ENCODE results near the gene TRAPPC2L.

Gene TRAPPC2L

DNA sequence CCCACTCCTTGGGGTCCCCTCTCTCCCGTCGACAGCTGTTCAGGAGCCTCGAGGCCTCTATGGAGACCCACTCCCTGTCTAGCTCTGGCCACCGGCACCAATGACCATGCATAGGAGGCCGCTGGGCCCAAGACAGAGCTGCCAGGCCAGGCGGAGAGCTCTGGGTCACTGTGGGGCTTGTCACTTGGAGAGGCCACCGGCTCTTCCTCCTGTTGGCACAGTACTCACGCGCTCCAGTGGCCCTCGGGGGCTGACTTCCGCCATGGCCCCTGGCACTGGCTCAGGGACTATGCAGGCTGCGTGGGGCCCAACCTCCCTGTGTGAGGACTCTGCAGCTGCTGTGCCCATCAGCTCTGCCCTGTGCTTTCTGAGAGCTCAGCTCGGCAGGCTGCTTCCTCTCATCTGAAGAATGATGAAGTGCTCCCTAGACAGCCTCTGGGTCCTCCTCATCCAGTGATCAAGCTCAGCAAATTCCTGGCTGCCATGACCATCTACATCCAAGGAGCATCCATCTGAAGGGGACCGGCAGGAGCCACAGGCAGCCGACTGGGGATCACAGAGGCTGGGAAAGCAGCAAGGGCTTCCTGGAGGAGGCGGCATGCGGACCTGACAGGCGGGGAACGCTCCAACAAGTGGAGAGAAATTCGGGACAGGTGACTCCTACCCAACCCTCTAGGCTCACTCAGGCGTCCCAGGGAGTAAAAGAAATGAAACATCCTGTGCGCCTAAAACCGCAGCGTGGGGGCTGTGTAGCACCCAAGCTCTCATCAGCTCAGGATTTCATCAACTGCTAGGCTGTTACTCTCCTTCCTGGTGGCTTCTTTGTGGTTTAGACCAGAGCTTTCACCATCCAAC is 17.0 kb upstream of the TRAPPC2L start:
- DNase-seq = no peak

GRCh38 chr16:88840600-88841215 is 16.2 kb upstream of the TRAPPC2L start:
- no peak for DNase-seq

GRCh38 chr16:88841521-88842307 is 15.2 kb upstream of the TRAPPC2L start:
- DNase-seq = no peak

DNA sequence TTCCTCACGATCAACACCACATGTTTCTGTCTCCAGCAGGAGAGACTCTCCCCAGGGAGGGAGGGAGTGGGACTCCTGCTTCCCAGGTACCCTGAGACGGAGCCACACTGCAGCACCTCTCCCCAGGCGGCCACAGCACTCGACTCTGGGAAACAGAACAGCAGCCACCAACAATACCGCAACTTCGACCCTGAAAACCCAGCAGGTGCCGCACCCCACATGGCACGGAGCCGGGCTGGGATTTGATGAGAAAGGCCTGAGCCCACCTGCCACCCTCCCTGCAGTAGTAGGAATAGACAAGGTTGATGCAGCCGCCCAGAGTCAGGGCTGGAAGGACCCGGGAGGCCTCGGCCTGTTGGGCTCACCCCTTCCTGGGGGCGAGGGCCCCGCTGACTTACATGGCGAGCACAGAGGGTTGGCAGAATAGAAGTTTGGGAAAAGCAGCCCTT is 14.6 kb upstream of the TRAPPC2L start:
- no peak for DNase-seq

DNA sequence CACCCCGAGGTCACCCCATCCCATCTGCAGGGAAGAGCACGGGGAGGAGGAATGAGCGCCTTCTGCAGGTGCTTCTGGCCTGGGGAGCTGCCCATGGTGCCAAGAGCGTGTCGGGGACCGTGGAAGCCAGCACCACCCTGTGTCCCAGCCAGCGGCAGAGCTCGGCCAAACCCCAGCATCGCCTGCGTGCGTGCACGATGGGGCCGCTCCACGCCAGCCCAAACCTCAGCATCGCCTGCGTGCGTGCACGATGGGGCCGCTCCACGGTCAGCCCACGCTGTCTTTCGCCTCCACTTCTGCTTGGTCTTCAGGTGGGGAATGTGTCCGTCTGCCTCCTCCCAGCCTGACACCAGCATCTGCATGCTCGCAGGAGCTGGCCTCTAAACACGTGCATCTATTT is 14.1 kb upstream of the TRAPPC2L start:
- no peak for DNase-seq

DNA sequence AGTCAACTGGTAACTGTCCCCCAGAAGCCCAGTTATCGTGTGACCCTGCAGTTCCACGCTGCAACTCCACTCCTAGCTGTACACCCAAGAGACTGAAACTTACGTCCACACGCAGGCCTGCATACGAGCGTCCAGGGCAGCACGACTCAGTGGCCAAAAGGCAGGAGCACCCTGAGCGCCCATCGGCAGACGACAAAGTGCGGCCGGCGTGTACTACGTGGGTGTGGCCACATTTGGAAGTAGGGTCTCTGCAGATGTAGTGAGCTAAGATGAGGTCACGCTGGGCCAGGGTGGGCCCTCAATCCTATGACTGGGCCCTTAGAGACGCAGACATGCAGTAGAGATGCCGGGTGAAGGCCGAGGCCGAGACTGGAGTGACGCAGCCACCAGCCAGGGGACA is 13.7 kb upstream of the TRAPPC2L start:
- DNase-seq = no peak

DNA sequence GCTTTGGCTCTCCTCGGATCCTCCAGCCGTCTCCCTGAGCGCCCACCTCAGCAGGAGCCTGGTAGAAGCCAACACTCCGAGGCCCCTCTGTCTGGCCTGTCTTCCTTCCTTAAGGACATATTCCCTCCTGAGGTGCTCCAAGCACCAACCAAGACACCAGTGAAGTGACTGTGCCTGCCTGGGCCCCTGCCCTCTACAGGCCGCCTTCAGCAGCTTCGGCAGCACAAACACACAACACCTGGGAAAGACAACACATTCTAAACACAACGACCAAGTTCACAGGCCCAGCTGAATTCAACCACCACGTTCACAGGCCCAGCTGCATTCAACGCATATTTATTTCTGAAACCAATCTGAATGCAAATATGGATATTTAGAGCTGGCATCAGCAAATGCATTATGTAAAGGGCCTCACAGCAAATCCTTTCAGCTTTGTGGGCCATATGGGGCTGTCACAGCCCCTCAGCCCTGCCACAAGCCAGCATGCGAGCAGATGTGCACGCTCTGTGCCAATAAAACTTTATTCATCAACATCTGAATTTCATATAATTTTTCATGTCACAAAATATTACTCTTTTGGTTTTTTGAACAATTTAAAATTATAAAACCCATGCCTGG is 12.4 kb upstream of the TRAPPC2L start:
- DNase-seq = no peak

DNA sequence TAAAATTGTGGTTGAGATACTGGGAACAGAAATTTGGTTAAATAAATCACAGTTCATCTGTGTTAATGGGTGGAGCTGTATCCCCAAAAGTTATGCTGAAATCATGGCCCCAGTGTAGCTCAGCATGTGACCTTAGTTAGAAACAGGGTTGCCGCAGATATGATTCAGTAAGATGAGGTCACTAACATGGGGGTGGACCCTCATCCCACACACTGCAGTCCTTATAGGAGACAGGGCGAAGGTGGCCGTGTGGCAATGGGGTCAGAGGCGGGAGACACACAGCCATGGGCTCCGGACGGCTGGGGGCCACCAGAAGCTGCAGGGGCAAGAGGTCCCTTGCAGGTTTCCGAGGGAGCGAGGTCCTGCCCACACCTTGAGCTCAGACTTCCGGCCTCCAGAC is 10.8 kb upstream of the TRAPPC2L start:
- DNase-seq = no peak

DNA sequence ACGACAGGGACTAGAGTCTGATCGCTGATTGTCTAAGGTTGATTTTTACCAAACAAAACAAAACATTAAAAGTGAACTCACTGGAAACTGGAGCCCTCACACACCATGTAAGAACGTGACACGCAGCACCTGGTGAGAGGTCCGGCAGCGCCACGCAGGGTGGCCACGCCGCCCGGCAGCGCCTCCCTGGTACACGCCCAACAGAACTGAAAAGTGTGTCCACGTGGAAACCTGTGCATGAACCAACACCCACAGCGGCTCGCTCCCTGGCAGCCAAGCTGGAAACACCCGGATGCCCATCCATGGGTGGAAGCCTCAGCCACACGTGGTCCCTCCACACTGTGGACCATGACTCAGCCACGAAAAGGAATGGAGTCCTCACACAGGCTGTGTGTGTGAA is 9.3 kb upstream of the TRAPPC2L start:
- no peak for DNase-seq

DNA sequence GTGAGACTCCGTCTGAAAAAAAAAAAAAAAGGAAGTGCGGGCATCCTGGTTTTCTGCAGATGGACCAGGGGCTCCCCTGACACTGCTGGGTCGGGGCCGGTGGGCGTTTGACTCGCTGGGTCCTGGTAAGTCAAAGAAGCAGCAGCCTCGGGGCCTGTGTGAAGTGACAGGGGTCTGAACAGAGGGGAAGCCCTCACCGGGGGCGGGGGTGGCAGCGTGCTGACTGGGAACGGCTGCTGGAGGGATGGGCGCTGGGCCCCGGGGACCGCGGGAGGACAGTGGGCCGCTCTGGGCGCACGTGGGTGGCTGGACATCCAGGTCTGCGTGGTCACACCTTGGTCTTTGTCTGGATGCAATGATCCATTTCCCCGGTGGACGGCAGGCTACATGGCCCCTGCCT is 8.4 kb upstream of the TRAPPC2L start:
- no peak for DNase-seq

- DNase-seq = no peak
Measured at GRCh38 chr16:88850531-88851199, 6.3 kb upstream of the TRAPPC2L start.

- no peak for DNase-seq
Measured at GRCh38 chr16:88851616-88852015, 5.3 kb upstream of the TRAPPC2L start.

- DNase-seq = no peak
Measured at GRCh38 chr16:88853325-88853941, 3.5 kb upstream of the TRAPPC2L start.

DNA sequence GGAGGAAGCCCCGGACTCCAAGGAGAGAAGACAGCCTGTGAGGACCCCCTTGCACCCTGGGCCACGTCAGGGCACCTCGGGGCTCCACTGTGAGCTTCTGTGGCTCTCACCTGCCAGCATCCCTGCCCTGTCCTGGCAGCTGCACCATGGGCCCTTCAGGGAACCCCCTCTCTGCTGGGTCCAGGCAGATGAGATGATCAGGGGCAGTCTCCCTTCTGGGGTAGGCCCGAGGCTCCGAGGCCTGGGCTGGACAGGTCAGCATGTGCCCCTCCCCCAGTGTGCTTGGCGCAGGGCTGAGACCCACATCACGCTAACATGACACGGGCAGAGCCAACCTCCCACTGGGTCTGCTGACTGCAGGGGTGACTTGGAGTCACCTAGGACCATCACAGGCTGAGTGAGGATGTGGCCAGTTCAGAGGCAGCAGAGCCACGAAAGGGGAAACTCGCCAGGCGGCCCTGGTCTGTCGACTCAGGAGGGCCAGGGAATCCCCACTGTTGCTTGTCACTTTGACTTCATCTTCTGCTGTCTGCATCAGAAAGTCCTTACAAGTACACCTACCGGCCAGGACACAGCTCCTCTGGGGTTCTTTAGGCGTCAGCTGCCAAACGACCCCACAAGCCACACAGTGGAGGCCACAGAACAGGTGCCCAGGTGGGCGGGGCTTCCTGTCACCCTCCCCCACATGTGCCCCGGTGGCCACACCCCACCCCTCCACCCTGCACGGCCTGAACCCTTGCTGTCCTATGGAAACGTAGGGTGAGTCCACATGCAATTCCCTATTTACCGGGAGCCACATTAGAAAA is 2.4 kb upstream of the TRAPPC2L start:
- DNase-seq = peak; percentile 46

- no peak for DNase-seq
Measured at GRCh38 chr16:88855176-88855575, 1.8 kb upstream of the TRAPPC2L start.

DNA sequence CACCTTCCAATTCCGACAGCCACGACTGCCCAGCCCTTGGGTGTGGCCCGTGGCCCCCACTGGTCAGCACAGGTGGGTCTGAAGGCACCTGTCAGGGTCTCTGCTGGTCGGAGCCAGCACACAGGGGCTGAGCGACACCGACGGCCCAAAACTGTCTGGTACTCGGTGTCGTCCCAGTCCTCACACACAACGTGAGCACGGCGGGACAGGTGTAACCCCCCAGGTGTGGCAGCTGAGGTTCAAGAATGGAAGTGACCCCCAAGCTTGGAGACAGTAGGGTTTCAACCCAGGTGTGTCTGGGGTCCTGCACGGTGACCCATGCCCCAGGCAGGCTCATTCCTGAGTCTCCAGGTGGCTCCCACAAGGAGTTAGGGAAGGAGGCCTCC is 1.2 kb upstream of the TRAPPC2L start:
- DNase-seq = no peak

DNA sequence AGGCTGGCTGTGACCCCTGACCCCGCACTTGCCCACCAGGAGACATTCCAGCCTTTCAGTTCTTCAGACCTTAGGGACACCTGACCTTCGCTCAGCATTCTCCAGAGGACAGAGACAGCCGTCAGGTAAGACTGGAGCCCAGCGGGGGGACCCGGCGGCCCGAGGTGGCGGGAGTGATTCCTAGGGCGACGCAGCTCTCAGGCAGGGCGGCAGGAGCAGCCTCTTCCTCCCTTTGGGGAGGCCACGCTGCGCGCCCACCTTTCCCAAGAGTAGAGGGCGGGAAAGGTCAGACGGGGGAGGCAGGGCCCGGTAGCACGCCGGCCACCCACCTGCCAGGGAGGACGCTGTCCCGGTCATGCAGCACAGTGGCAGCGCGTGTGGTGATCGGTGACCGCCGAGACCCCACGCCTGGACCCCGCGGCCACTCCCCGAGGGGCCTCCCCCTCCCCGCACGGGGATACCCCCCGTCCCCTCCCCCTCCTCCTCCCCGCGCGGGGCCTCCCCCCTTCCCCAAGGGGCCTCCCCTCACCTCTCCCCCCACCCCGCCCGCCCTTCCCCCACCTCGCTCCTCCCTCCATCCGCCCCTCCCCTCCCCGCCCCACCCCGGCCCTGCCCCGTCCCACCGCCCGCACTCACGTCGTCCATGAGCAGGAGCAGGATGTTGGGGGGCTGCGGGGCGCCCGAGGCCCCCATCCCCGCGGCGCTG is 652 bp upstream of the TRAPPC2L start:
- no peak for DNase-seq

DNA sequence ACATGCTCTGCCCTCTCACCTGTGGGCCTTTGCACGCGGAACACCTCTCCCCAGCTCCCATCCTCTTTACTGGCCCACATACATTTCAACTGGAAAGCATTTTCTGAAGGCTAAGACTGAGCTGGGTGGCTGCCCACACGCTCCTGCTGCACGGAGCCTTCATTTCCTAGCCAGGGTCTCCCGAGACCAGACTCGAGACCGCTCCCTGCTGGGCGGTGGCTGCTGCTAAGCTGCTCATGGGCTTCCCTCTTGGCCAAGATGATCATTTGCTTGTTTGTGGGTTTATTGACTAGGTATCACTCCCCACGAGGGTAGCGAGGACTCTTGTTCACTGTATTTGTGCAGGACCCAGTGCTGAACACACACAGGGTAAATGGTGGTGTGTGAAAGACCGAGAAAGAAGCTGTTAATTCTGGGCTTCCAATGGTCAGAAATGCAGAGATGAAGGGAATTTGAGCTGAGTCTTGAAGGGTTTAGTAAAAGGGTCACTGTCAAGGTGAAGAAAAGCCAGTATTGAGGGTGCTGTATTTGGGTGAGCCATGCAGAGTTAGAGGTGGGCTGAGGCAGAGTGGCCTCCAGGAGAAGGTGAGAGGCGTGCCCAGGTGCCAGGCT is 907 bp downstream of the TRAPPC2L start:
- DNase-seq = peak; percentile 78

- no peak for DNase-seq
Measured at GRCh38 chr16:88859381-88860091, 2.6 kb downstream of the TRAPPC2L start.

- no peak for DNase-seq
Measured at GRCh38 chr16:88861359-88861758, 4.4 kb downstream of the TRAPPC2L start.
